Activated T-helper 1 cell treated with anti-CD3 and anti-CD28 coated beads, Interleukin-12 subunit alpha, Interleukin-12 subunit beta, Interleukin-2, Interleukin-4 antibody, amounts not matched to agents 30 ng/mL and 10 ng/mL and 1 ng/mL, durations not matched to agents 14 hours and 24 hours and 36 hours (primary cell): ENCODE data around the gene HCN4. TPM values are rescaled to one million over a fixed set of nuclear protein-coding genes. Genes with fewer than 3 reads are reported as not detected.

Source experiments
- DNase-seq: peaks from one replicate; pipeline ENCODE4 v3.0.0; 2021; ENCODE audit warnings: low spot score
- H3K27ac Mint-ChIP-seq: one replicate; pipeline ENCODE4 v1.8.0; 2021; ENCODE audit warnings: mild to moderate bottlenecking, mixed read lengths
- H3K27me3 Mint-ChIP-seq: one replicate; pipeline ENCODE4 v1.8.0; 2022; ENCODE audit warnings: mild to moderate bottlenecking, moderate library complexity, mixed read lengths; ENCODE audit not compliant: insufficient read depth
- H3K36me3 Mint-ChIP-seq: one replicate; pipeline ENCODE4 v1.8.0; 2021; ENCODE audit warnings: low read depth, mixed read lengths
- H3K4me1 Mint-ChIP-seq: one replicate; pipeline ENCODE4 v1.8.0; 2021; ENCODE audit warnings: low read depth, mixed read lengths
- H3K4me3 Mint-ChIP-seq: one replicate; pipeline ENCODE4 v1.8.0; 2021; ENCODE audit warnings: mild to moderate bottlenecking, moderate library complexity, mixed read lengths
- H3K9me3 Mint-ChIP-seq: one replicate; pipeline ENCODE4 v1.8.0; 2021; ENCODE audit warnings: mixed read lengths
- intact Hi-C: fragments of 100-400 bp; cut with micrococcal nuclease; formaldehyde crosslinking; loops from one replicate; pipeline ENCODE4 v1.15.1; 2024
- total RNA-seq: library from RNA; stranded (reverse); gene quantifications from 2 replicates; pipeline ENCODE4 v1.2.3, GENCODE V29; 2022

Gene HCN4
- total RNA-seq, 1 donor from 2014 or later, result not detected

GRCh38 chr15:73353734-73354133 is 15.0 kb downstream of the HCN4 start:
- no peaks in the 10 kb centered on the region for H3K9me3 Mint-ChIP-seq
- intact Hi-C loops, result no loop called here
- H3K27me3 Mint-ChIP-seq, result peaks cover 11% of the 10 kb centered on the region
- DNase-seq, result no peak
- no peaks in the 10 kb centered on the region for H3K4me1 Mint-ChIP-seq
- H3K27ac Mint-ChIP-seq, result no peak overlapping the region
- no peaks in the 10 kb centered on the region for H3K36me3 Mint-ChIP-seq
- H3K4me3 Mint-ChIP-seq, result no peak overlapping the region

DNA sequence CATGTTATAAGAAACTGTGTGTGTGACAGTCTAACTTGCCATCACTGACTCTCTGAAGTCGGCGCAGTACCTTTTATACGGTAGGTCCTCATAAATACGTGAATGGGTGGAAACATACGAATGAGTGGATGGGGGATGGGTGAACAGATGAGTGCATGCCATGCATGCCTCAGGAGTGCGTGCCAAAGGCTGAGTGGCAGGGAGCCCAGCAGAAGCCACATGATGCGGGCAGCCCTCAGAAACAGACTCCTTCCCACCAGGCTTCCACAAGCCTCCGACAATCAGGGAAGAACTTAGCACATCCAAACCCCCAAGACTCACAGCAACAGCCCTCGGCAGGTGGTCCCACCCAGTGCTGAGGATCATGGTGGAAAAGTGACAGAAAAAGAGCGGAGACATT is 16.7 kb downstream of the HCN4 start:
- DNase-seq, result no peak
- Mint-ChIP-seq H3K9me3 (no peaks in the 10 kb centered on the region), H3K4me3 (no peak overlapping the region), H3K27ac (no peak overlapping the region), H3K27me3 (peaks cover 12% of the 10 kb centered on the region), H3K4me1 (no peaks in the 10 kb centered on the region), H3K36me3 (no peaks in the 10 kb centered on the region)
- intact Hi-C loops, result no loop called here

DNA sequence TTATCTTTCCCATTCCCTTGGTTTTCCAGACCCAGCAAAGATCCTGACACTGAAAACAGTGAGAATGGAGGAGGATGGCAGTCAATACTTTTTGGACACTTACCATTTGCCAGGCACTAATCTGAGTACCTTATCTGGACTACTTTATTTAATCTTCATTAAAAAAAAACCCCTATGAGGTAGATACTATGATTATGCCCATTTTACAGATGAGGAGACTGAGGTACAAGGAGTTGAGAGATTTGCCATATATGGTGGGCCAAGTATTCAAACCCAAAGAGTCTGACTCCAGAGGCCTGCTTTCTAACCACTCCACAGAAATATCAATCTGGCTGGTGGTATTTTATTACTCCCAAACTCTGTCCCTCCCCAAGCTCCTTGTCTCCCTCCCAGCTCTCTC is 19.6 kb downstream of the HCN4 start:
- Mint-ChIP-seq H3K9me3 (no peaks in the 10 kb centered on the region), H3K4me3 (no peak overlapping the region), H3K4me1 (no peaks in the 10 kb centered on the region), H3K36me3 (no peaks in the 10 kb centered on the region), H3K27ac (no peak overlapping the region), H3K27me3 (peaks cover 6% of the 10 kb centered on the region)
- DNase-seq, result no peak
- intact Hi-C loops, result no loop called here

- intact Hi-C loops, result no loop called here
- H3K36me3 Mint-ChIP-seq, result no peaks in the 10 kb centered on the region
- peaks cover 5% of the 10 kb centered on the region for H3K27me3 Mint-ChIP-seq
- H3K4me1 Mint-ChIP-seq, result no peaks in the 10 kb centered on the region
- H3K27ac Mint-ChIP-seq, result no peak overlapping the region
- H3K4me3 Mint-ChIP-seq, result no peak overlapping the region
- DNase-seq, result peak; percentile 37
- peaks cover 9% of the 10 kb centered on the region for H3K9me3 Mint-ChIP-seq
Observed at GRCh38 chr15:73346735-73347312, 21.9 kb downstream of the HCN4 start.

- H3K36me3 Mint-ChIP-seq, result no peaks in the 10 kb centered on the region
- intact Hi-C loops, result no loop called here
- H3K27ac Mint-ChIP-seq, result no peak overlapping the region
- no peaks in the 10 kb centered on the region for H3K4me1 Mint-ChIP-seq
- no peak overlapping the region for H3K4me3 Mint-ChIP-seq
- H3K9me3 Mint-ChIP-seq, result peaks cover 9% of the 10 kb centered on the region
- peaks cover 5% of the 10 kb centered on the region for H3K27me3 Mint-ChIP-seq
- no peak for DNase-seq
Observed at GRCh38 chr15:73345658-73346057, 23.1 kb downstream of the HCN4 start.

- Mint-ChIP-seq H3K4me1 (no peaks in the 10 kb centered on the region), H3K9me3 (peaks cover 9% of the 10 kb centered on the region), H3K36me3 (no peaks in the 10 kb centered on the region), H3K27me3 (peaks cover 5% of the 10 kb centered on the region), H3K4me3 (no peak overlapping the region), H3K27ac (no peak overlapping the region)
- DNase-seq, result no peak
- intact Hi-C loops, result no loop called here
Observed at GRCh38 chr15:73344056-73344455, 24.7 kb downstream of the HCN4 start.

DNA sequence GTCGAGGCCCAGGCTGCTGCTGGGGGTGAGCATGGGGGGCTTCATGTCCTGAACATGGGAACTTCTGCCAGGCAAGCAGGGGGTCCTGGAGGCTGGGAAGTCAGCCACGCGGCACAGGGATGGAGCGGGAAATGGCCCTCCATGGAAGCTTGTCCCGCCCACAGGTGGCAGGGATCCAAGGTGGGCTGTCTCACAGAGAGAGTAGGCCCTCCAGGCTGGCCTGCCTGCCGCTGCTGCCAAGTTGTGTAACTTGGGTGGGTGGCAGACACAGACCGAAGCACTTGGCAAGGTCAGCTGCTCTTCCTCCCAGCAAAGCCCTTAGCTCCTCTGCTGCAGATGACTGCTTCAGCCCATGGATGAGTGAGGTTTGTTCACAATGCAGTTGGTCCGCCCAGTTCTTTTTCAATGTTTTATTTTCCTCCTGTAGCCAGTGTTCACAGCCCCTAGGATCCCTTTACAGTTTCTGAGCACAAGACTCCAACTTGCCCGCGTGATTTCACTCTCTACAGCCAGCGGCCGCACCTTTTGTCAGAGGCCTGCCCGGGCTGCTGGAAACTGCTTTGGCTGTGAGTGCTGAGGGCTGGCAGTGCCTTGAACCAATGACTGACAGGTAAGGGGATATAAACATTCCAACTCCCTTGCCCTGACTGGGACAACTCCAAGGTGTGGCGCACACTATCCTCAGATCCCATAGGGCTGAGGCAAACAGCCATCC is 26.7 kb downstream of the HCN4 start:
- Mint-ChIP-seq H3K9me3 (peaks cover 9% of the 10 kb centered on the region), H3K4me1 (no peaks in the 10 kb centered on the region), H3K27me3 (peaks cover 1% of the 10 kb centered on the region), H3K36me3 (no peaks in the 10 kb centered on the region), H3K4me3 (no peak overlapping the region), H3K27ac (no peak overlapping the region)
- intact Hi-C loops, result no loop called here
- no peak for DNase-seq

- Mint-ChIP-seq H3K4me1 (no peaks in the 10 kb centered on the region), H3K27me3 (no peaks in the 10 kb centered on the region), H3K27ac (no peak overlapping the region), H3K36me3 (no peaks in the 10 kb centered on the region), H3K9me3 (peaks cover 9% of the 10 kb centered on the region), H3K4me3 (no peak overlapping the region)
- no peak for DNase-seq
- intact Hi-C loops, result no loop called here
Observed at GRCh38 chr15:73340502-73341192, 28.1 kb downstream of the HCN4 start.

DNA sequence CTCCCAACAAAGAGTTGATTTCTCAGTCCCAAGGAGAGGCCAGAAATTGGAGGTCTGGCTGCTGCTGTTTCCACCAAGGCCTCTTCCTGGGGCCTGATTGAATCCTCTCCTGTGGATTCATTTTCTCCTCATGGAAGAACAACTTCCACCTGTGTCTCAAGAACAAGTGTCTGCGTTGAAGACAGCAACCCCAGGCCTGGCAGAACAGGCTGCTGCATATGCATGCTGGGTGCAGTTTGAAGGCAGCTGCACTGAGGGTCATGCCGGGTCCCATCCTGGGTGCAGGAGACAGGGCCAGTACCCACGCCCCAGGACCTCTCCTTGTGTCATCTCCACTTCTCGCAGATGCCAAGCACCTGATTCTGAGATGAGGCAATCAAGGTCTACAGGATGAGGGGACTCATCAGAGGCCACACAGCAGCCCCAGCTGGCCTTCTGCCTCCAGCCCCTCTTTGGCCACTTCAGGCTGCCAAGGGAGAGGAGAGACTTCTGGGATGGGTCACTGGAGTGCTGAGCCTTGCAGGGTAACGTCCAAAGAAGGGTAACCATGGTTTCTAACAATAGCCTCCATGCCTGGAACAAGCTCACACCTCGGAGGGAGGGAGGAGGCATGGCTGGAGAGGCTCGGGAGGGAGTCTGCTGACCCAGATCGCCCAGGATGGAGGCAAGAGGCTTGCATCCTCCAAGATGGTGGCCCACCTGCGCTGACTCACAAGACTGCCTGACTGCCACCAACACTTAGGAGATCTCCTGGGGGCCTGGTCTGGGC is 30.0 kb downstream of the HCN4 start:
- Mint-ChIP-seq H3K9me3 (peaks cover 9% of the 10 kb centered on the region), H3K4me3 (no peak overlapping the region), H3K36me3 (no peaks in the 10 kb centered on the region), H3K4me1 (no peaks in the 10 kb centered on the region), H3K27ac (no peak overlapping the region), H3K27me3 (no peaks in the 10 kb centered on the region)
- intact Hi-C loops, result no loop called here
- no peak for DNase-seq

DNA sequence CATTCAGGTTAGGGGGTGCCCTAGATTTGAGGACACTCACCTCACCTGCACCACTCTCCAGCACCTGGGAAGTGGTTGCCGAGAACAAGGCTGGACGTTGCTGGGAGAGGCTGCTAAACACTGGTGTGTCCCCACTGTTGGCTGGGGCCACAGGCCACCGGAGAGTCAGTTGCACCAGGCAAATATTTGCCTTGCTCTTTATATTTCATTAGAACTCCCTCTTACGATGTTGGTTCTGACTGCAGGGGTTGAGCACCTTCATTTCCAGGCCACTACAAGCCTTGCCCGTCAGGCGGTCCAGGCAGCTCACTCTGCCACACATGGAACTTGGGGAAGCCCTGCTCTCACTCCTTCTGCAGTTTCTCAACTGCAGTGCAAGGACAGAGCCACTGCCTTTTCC is 30.7 kb downstream of the HCN4 start:
- Mint-ChIP-seq H3K36me3 (no peaks in the 10 kb centered on the region), H3K27ac (no peak overlapping the region)

GRCh38 chr15:73337187-73337586 is 31.6 kb downstream of the HCN4 start:
- Mint-ChIP-seq H3K4me3 (no peak overlapping the region), H3K9me3 (no peaks in the 10 kb centered on the region), H3K27me3 (no peaks in the 10 kb centered on the region), H3K4me1 (no peaks in the 10 kb centered on the region), H3K36me3 (no peaks in the 10 kb centered on the region), H3K27ac (no peak overlapping the region)
- intact Hi-C loops, result no loop called here
- DNase-seq, result no peak

More for the DNA sequence above, 30.7 kb downstream of the HCN4 start:
- DNase-seq, result no peak
- no peaks in the 10 kb centered on the region for H3K4me1 Mint-ChIP-seq
- H3K4me3 Mint-ChIP-seq, result no peak overlapping the region
- no peaks in the 10 kb centered on the region for H3K27me3 Mint-ChIP-seq
- H3K9me3 Mint-ChIP-seq, result peaks cover 3% of the 10 kb centered on the region
- intact Hi-C loops, result no loop called here

DNA sequence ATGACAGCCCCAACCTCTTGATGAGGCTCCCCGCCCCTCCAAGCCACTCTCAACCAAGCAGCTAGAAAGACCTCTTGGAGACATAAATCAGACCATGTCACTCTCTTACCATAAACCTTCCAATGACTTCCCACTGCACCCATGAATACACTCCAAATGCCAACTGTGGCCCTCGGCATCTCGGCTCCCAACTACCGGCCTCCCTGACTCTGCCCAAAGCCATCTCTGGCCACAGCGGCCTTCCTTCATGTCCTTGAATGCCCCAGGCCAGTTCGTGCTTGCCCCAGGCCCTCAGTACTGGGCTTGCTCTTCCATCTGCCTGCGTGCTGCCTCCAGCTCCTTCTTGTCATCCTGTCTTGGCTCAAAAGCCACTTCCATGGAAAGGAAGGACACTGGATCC is 32.0 kb downstream of the HCN4 start:
- H3K27ac Mint-ChIP-seq, result no peak overlapping the region
- no peaks in the 10 kb centered on the region for H3K36me3 Mint-ChIP-seq
- intact Hi-C loops, result no loop called here
- H3K4me1 Mint-ChIP-seq, result no peaks in the 10 kb centered on the region
- no peak overlapping the region for H3K4me3 Mint-ChIP-seq
- no peak for DNase-seq
- no peaks in the 10 kb centered on the region for H3K27me3 Mint-ChIP-seq
- H3K9me3 Mint-ChIP-seq, result no peaks in the 10 kb centered on the region

DNA sequence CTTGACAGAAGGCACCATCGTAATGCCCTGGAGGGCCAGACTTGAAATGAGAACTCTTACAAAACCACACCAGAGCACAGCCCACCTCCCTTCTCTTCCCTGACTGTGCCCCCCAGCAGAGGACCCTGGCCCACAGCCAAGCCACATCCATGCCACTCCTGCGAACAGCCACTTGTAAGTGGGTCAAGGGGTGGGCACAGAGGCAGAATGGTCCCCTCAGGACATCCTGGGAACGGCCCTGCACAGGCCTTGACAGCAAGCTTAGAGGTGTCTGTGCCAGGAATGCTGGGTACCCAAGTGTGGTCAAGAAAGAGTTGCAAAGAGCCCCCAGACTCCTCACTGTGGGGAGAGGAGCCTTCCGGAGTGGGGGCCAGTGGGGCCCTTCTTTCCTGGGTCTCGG is 33.3 kb downstream of the HCN4 start:
- H3K9me3 Mint-ChIP-seq, result no peaks in the 10 kb centered on the region
- H3K36me3 Mint-ChIP-seq, result no peaks in the 10 kb centered on the region
- no peak for DNase-seq
- no peaks in the 10 kb centered on the region for H3K27me3 Mint-ChIP-seq
- no peak overlapping the region for H3K27ac Mint-ChIP-seq
- H3K4me3 Mint-ChIP-seq, result no peak overlapping the region
- intact Hi-C loops, result no loop called here
- no peaks in the 10 kb centered on the region for H3K4me1 Mint-ChIP-seq
